ENCODE results near the gene AARS2. TPM values are rescaled to one million over a fixed set of nuclear protein-coding genes. Genes with fewer than 3 reads are reported as not detected.

The AARS2 gene
- total RNA-seq = 7.9 to 14.9 TPM (median 8.6 TPM) in 3 replicates
- long read RNA-seq, transcript AARS2-201 (22 exons, 3,854 nt) = major isoform, 17 of 30 reads
- long read RNA-seq, partial matches to known transcripts = 7 of 30 reads
- long read RNA-seq, other reads (novel, unspliced or antisense) = 6 of 30 reads

DNA sequence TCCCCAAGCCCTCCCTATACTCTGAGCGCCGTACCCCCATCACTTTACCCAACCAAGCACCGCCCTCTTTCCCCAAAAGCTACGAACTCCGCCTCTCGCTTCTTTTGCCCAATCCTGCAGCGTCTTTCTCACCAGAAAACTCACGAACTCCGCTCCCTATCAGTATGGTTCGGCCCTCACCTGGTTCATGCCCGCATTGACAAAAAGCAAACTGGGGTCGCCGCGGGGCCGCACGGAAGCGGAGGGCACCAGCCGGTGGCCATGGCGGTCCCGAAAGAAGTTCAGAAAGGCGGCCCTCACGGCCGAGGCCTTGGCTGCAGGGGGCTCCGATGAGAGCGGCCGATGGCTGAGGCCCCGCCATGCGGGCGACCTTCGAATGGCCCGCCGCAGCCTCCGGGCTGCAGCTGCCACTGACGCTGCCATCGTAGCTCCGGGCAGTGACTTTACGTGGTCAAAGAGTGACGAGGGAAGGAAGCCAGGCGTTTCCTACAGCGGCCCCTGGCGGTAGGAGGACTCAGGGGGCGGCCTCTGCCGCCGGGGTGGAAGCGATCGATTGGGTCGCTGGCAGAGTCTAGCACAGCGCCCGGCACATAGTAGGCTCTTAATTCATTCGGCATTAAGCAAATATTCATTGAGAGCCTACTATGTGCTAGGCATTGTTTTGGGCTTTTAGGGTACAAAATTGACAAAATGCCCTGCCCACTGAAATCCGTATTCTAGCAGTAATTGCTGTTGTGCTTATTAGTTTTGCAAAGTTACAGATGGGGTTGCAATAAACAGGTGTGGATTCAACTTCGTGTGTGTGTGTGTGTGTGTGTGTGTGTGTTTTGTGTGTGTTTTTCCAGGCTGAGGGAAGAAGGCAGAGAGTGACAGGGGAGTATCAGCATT, at the start of gene AARS2:
AARS2 (minus strand) TSS at position 447 of the 888 bp plus-strand sequence; CDS start at position 423, 24 bp downstream.
- DNase-seq (ENCODE audit: low spot score) = no peak
- peak within 1 kb of the TSS; percentile 86 for H3K27ac Mint-ChIP-seq (ENCODE audit: unreplicated experiment)
- H3K9me3 Mint-ChIP-seq (ENCODE audit: low read depth) = no peaks in the 10 kb centered on the region
- peak within 1 kb of the TSS; percentile 94 for H3K4me3 Mint-ChIP-seq (ENCODE audit: unreplicated experiment)
- TF ChIP-seq, protein P1, sequence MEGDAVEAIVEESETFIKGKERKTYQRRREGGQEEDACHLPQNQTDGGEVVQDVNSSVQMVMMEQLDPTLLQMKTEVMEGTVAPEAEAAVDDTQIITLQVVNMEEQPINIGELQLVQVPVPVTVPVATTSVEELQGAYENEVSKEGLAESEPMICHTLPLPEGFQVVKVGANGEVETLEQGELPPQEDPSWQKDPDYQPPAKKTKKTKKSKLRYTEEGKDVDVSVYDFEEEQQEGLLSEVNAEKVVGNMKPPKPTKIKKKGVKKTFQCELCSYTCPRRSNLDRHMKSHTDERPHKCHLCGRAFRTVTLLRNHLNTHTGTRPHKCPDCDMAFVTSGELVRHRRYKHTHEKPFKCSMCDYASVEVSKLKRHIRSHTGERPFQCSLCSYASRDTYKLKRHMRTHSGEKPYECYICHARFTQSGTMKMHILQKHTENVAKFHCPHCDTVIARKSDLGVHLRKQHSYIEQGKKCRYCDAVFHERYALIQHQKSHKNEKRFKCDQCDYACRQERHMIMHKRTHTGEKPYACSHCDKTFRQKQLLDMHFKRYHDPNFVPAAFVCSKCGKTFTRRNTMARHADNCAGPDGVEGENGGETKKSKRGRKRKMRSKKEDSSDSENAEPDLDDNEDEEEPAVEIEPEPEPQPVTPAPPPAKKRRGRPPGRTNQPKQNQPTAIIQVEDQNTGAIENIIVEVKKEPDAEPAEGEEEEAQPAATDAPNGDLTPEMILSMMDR (IDR thresholded peaks at IDR 0.05) = peak; percentile 99
- peaks cover 11% of the 10 kb centered on the region for H3K36me3 Mint-ChIP-seq (ENCODE audit: low read depth)
- peaks cover 16% of the 10 kb centered on the region for H3K4me1 Mint-ChIP-seq (ENCODE audit: low read depth)
- peaks cover 13% of the 10 kb centered on the region for H3K27me3 Mint-ChIP-seq (ENCODE audit: low read depth)

DNA sequence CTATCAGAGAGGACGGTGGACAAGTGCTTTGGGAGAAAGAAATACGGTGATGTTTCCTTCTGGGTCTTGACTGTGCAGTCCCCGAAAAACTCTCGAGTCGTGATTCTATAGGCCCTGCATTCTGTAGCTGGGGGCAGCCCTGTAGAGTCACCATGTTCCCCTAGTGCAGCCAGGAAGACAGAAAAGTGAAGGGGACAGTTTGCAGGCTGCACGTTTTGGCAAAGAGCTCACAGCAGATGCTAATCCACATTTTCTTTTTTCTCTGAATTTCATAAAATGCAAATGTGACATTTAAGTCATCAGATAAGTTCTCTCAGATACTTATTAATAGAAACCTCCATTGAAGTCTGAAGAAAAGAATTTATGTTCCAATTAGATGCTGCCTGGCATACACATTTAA, 48.8 kb upstream of the AARS2 start:
- Mint-ChIP-seq H3K4me1 (ENCODE audit: low read depth) (no peaks in the 10 kb centered on the region), H3K27ac (ENCODE audit: unreplicated experiment) (no peak overlapping the region), H3K36me3 (ENCODE audit: low read depth) (no peaks in the 10 kb centered on the region), H3K27me3 (ENCODE audit: low read depth) (peaks cover 30% of the 10 kb centered on the region), H3K4me3 (ENCODE audit: unreplicated experiment) (no peak overlapping the region), H3K9me3 (ENCODE audit: low read depth) (no peaks in the 10 kb centered on the region)
- DNase-seq (ENCODE audit: low spot score) = no peak
- TF ChIP-seq, protein P1 (IDR thresholded peaks at IDR 0.05) = no peak

DNA sequence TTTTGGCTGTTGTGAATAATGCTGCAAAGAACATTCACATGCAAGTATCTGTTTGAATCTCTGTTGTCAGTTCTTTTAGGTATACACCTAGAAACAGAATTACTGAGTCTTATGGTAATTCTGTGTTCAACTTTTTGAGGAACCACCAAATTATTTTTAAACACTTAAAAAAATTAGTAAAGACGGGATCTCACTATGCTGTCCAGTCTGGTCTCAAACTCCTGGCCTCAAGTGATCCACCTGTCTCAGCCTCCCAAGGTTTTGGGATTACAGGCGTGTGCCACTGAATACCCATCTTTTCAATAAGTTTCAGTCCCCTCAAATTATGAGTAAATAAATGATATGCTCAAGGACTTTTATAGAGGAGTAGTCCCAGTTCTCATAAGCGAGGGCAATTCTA, 46.8 kb upstream of the AARS2 start:
- Mint-ChIP-seq H3K27me3 (ENCODE audit: low read depth) (peaks cover 44% of the 10 kb centered on the region), H3K4me1 (ENCODE audit: low read depth) (no peaks in the 10 kb centered on the region), H3K4me3 (ENCODE audit: unreplicated experiment) (no peak overlapping the region), H3K36me3 (ENCODE audit: low read depth) (no peaks in the 10 kb centered on the region), H3K27ac (ENCODE audit: unreplicated experiment) (no peak overlapping the region), H3K9me3 (ENCODE audit: low read depth) (peaks cover 6% of the 10 kb centered on the region)
- DNase-seq (ENCODE audit: low spot score) = no peak
- TF ChIP-seq, protein P1 (IDR thresholded peaks at IDR 0.05) = no peak

DNA sequence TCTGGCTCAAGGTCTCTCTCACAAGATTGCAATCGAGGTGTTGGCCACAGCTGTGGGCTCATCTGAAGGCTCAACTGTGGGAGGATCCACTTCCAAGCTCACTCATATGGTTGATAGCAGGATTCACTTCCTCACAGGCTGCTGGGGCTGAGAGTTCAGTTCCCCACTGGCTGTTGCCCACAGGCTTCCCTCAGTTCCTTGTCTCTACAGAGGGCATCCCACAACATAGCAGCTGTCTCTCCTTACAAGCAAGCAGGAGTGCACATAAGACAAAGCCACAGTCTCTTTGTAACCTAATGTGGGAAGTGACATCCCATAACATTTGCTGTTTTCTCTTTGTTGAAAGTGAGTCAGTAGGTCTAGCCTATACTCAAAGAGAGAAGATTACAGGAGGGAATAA, 43.3 kb upstream of the AARS2 start:
- Mint-ChIP-seq H3K27me3 (ENCODE audit: low read depth) (peaks cover 40% of the 10 kb centered on the region), H3K4me1 (ENCODE audit: low read depth) (no peaks in the 10 kb centered on the region), H3K4me3 (ENCODE audit: unreplicated experiment) (no peak overlapping the region), H3K36me3 (ENCODE audit: low read depth) (no peaks in the 10 kb centered on the region), H3K9me3 (ENCODE audit: low read depth) (peaks cover 6% of the 10 kb centered on the region), H3K27ac (ENCODE audit: unreplicated experiment) (no peak overlapping the region)
- TF ChIP-seq, protein P1 (IDR thresholded peaks at IDR 0.05) = no peak
- no peak for DNase-seq (ENCODE audit: low spot score)

DNA sequence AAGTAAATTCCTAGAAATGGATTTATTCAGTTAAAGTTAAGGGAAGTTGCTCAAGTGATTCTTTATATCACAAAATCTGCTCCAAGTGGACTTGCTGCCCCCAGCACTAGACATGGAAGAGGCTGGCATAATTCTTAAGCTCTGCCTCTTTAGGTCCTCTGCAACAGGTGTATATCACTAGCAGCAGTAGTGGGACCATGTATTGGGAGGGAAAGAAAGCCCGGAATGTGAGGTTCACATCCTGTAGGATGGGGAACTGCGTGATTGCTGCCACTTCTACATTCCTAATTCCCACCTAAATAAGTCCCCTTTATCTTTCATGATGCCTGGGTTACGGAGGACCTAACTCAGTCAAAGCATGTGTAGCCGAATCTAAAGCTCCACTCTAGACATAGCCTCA, 42.5 kb upstream of the AARS2 start:
- TF ChIP-seq, protein P1 (IDR thresholded peaks at IDR 0.05) = no peak
- Mint-ChIP-seq H3K4me1 (ENCODE audit: low read depth) (no peaks in the 10 kb centered on the region), H3K27me3 (ENCODE audit: low read depth) (peaks cover 34% of the 10 kb centered on the region), H3K9me3 (ENCODE audit: low read depth) (peaks cover 6% of the 10 kb centered on the region), H3K36me3 (ENCODE audit: low read depth) (no peaks in the 10 kb centered on the region), H3K4me3 (ENCODE audit: unreplicated experiment) (no peak overlapping the region), H3K27ac (ENCODE audit: unreplicated experiment) (no peak overlapping the region)
- no peak for DNase-seq (ENCODE audit: low spot score)
